ENCODE results near the gene TMEM237. TPM values are rescaled to one million over a fixed set of nuclear protein-coding genes. Genes with fewer than 3 reads are reported as not detected.

Gene TMEM237
- total RNA-seq, 1 experiment from 2014 or later: 32.8 TPM

GRCh38 chr2:201642579-201643215 lies 606 bp downstream of the TMEM237 start:
- Histone ChIP-seq H3K9me3 (ENCODE audit: low read length) (no peaks in the 10 kb centered on the region), H3K4me1 (ENCODE audit: insufficient read depth, low read length) (peaks cover 6% of the 10 kb centered on the region), H3K79me2 (ENCODE audit: low read length) (peaks cover 17% of the 10 kb centered on the region), H3K9ac (ENCODE audit: low read length) (peak overlapping the region; percentile 90), H3K4me2 (ENCODE audit: low read length) (peak overlapping the region; percentile 83), H3F3A (ENCODE audit: low read length, unreplicated experiment) (no peaks in the 10 kb centered on the region), H4K20me1 (ENCODE audit: low read length) (no peaks in the 10 kb centered on the region), H2AFZ (ENCODE audit: low read length) (peak overlapping the region; percentile 90), H3K36me3 (ENCODE audit: low read depth, low read length) (peaks cover 7% of the 10 kb centered on the region), H3K27me3 (ENCODE audit: low read length) (no peaks in the 10 kb centered on the region), H3K4me3 (ENCODE audit: low read length) (peak overlapping the region; percentile 82), H3K9me2 (replicated peaks; ENCODE audit: low read length) (no peaks in the 10 kb centered on the region), H3K27ac (ENCODE audit: low read length) (peak overlapping the region; percentile 51)
- TSS peak; percentile 93 for BruUV-seq (replicated peaks)
- TF ChIP-seq EZH2phosphoT487 (IDR thresholded peaks at IDR 0.05; ENCODE audit: borderline replicate concordance, low read length) (no peak), EZH2 (IDR thresholded peaks at IDR 0.05; ENCODE audit: low read length, unreplicated experiment) (no peak), CTCF (conservative IDR thresholded peaks at IDR 0.05; ENCODE audit: low read depth, low read length) (no peak)
- DNase-seq: peak; percentile 85
- peak; percentile 80 for ATAC-seq
- intact Hi-C loops (cut with micrococcal nuclease): loop anchor here (1.0 to 10.0 kb wide), 5 partner anchors 55 to 408 kb away; partner anchors contain the start of genes MPP4, STRADB and TRAK2
- CTCF ChIA-PET: no interaction called here
- POLR2A ChIA-PET (ENCODE audit: unreplicated experiment): interaction anchor here (0.6 kb wide), 2 partner anchors 228 to 452 kb away, joined by 3 to 4 read pairs; no protein-coding TSS in a partner anchor

GRCh38 chr2:201642086-201642578 lies 1.2 kb downstream of the TMEM237 start:
- CTCF ChIA-PET: no interaction called here
- ATAC-seq (peak; percentile 50), DNase-seq (no peak)
- peak overlapping the region; percentile 51 for H3K27ac ChIP-seq (ENCODE audit: low read length)
- TF ChIP-seq CTCF (conservative IDR thresholded peaks at IDR 0.05; ENCODE audit: low read depth, low read length) (no peak), EZH2 (IDR thresholded peaks at IDR 0.05; ENCODE audit: low read length, unreplicated experiment) (no peak), EZH2phosphoT487 (IDR thresholded peaks at IDR 0.05; ENCODE audit: borderline replicate concordance, low read length) (no peak)
- H3K36me3 ChIP-seq (ENCODE audit: low read depth, low read length): peaks cover 8% of the 10 kb centered on the region
- no peaks in the 10 kb centered on the region for H3F3A ChIP-seq (ENCODE audit: low read length, unreplicated experiment)
- no peaks in the 10 kb centered on the region for H3K9me2 ChIP-seq (replicated peaks; ENCODE audit: low read length)
- intact Hi-C loops (cut with micrococcal nuclease): loop anchor here (1.0 to 10.0 kb wide), 5 partner anchors 55 to 407 kb away; partner anchors contain the start of genes MPP4, STRADB and TRAK2
- POLR2A ChIA-PET (ENCODE audit: unreplicated experiment): interaction anchor here (0.6 kb wide), 1 partner anchor 453 kb away, joined by 4 read pairs; no protein-coding TSS in a partner anchor
- peak overlapping the region; percentile 82 for H3K4me3 ChIP-seq (ENCODE audit: low read length)
- H4K20me1 ChIP-seq (ENCODE audit: low read length): no peaks in the 10 kb centered on the region
- peak overlapping the region; percentile 90 for H2AFZ ChIP-seq (ENCODE audit: low read length)
- TSS peak; percentile 77 for BruUV-seq (replicated peaks)
- peaks cover 17% of the 10 kb centered on the region for H3K79me2 ChIP-seq (ENCODE audit: low read length)
- peak overlapping the region; percentile 83 for H3K4me2 ChIP-seq (ENCODE audit: low read length)
- H3K4me1 ChIP-seq (ENCODE audit: insufficient read depth, low read length): peaks cover 6% of the 10 kb centered on the region
- peak overlapping the region; percentile 90 for H3K9ac ChIP-seq (ENCODE audit: low read length)
- no peaks in the 10 kb centered on the region for H3K9me3 ChIP-seq (ENCODE audit: low read length)
- H3K27me3 ChIP-seq (ENCODE audit: low read length): no peaks in the 10 kb centered on the region

- H3K79me2 ChIP-seq (ENCODE audit: low read length): peaks cover 17% of the 10 kb centered on the region
- ChIA-PET POLR2A (ENCODE audit: unreplicated experiment) (no interaction called here), CTCF (interaction anchor here (0.6 kb wide), 1 partner anchor 188 kb away, joined by 9 read pairs; the partner anchor contains the start of genes STRADB and TRAK2)
- H3K9me2 ChIP-seq (replicated peaks; ENCODE audit: low read length): no peaks in the 10 kb centered on the region
- H4K20me1 ChIP-seq (ENCODE audit: low read length): no peaks in the 10 kb centered on the region
- no peak overlapping the region for H2AFZ ChIP-seq (ENCODE audit: low read length)
- no TSS peak for BruUV-seq (replicated peaks)
- no peak overlapping the region for H3K4me2 ChIP-seq (ENCODE audit: low read length)
- no peak overlapping the region for H3K27ac ChIP-seq (ENCODE audit: low read length)
- ATAC-seq (no peak), DNase-seq (no peak)
- intact Hi-C loops (cut with micrococcal nuclease): no loop called here
- H3K27me3 ChIP-seq (ENCODE audit: low read length): no peaks in the 10 kb centered on the region
- peaks cover 6% of the 10 kb centered on the region for H3K4me1 ChIP-seq (ENCODE audit: insufficient read depth, low read length)
- TF ChIP-seq CTCF (conservative IDR thresholded peaks at IDR 0.05; ENCODE audit: low read depth, low read length): no peak
- TF ChIP-seq EZH2phosphoT487 (IDR thresholded peaks at IDR 0.05; ENCODE audit: borderline replicate concordance, low read length): no peak
- no peak for TF ChIP-seq EZH2 (IDR thresholded peaks at IDR 0.05; ENCODE audit: low read length, unreplicated experiment)
- no peaks in the 10 kb centered on the region for H3K9me3 ChIP-seq (ENCODE audit: low read length)
- H3K36me3 ChIP-seq (ENCODE audit: low read depth, low read length): peaks cover 11% of the 10 kb centered on the region
- H3K9ac ChIP-seq (ENCODE audit: low read length): no peak overlapping the region
- H3F3A ChIP-seq (ENCODE audit: low read length, unreplicated experiment): no peaks in the 10 kb centered on the region
- no peak overlapping the region for H3K4me3 ChIP-seq (ENCODE audit: low read length)
These were observed 4.1 kb downstream of the TMEM237 start for GRCh38 chr2:201639205-201639604.

Data from PC-3 (cell line).